H9 (cell line): ENCODE results near the gene CCSER1. TPM values are rescaled to one million over a fixed set of nuclear protein-coding genes. Genes with fewer than 3 reads are reported as not detected.

ENCODE experiments used
- DNase-seq: peaks from one replicate; pipeline ENCODE4 v3.0.0-alpha.2; 2017
- H2AFZ ChIP-seq: one replicate; pipeline ENCODE4 v1.6.1; 2013; ENCODE audit warnings: mild to moderate bottlenecking, low read length, control low read depth, moderate library complexity
- H2AK5ac ChIP-seq: 2 replicates; pipeline ENCODE4 v1.6.1; 2013; ENCODE audit warnings: low read length, control low read depth, mixed read lengths; ENCODE audit not compliant: insufficient read length
- H2BK120ac ChIP-seq: one replicate; pipeline ENCODE4 v1.6.1; 2013; ENCODE audit warnings: low read depth, mild to moderate bottlenecking, low read length, control low read depth, inconsistent platforms; ENCODE audit not compliant: poor library complexity, severe bottlenecking
- H2BK12ac ChIP-seq: 2 replicates; pipeline ENCODE4 v1.6.1; 2013; ENCODE audit warnings: low read length, control low read depth, mixed read lengths, low read depth; ENCODE audit not compliant: insufficient read length
- H2BK15ac ChIP-seq: 2 replicates; pipeline ENCODE4 v1.6.1; 2013; ENCODE audit warnings: low read depth, low read length, control low read depth
- H2BK20ac ChIP-seq: one replicate; pipeline ENCODE4 v1.6.1; 2013; ENCODE audit warnings: low read depth, mild to moderate bottlenecking, low read length, control low read depth, inconsistent platforms; ENCODE audit not compliant: poor library complexity, severe bottlenecking
- H2BK5ac ChIP-seq: 2 replicates; pipeline ENCODE4 v1.6.1; 2013; ENCODE audit warnings: low read length, control low read depth, mixed read lengths; ENCODE audit not compliant: insufficient read length
- H3K14ac ChIP-seq: 2 replicates; pipeline ENCODE4 v1.6.1; 2013; ENCODE audit warnings: low read length, control low read depth; ENCODE audit not compliant: insufficient read depth
- H3K18ac ChIP-seq: 2 replicates; pipeline ENCODE4 v1.6.1; 2013; ENCODE audit warnings: low read depth, mild to moderate bottlenecking, mixed read lengths, low read length, control low read depth; ENCODE audit not compliant: insufficient read length
- H3K23ac ChIP-seq: 2 replicates; pipeline ENCODE4 v1.6.1; 2013; ENCODE audit warnings: low read length, control low read depth, mixed read lengths, low read depth; ENCODE audit not compliant: insufficient read length
- H3K23me2 ChIP-seq: 2 replicates; pipeline ENCODE4 v1.6.1; 2013; ENCODE audit warnings: low read depth, mild to moderate bottlenecking, mixed read lengths, low read length, control low read depth; ENCODE audit not compliant: insufficient read length, poor library complexity, severe bottlenecking
- H3K27ac ChIP-seq: 2 replicates; pipeline ENCODE4 v1.5.1; 2013; ENCODE audit warnings: low read length, control low read depth, mixed read lengths, low read depth; ENCODE audit not compliant: insufficient read length
- H3K27me3 ChIP-seq: 2 replicates; pipeline ENCODE4 v1.6.1; 2013; ENCODE audit warnings: low read length, control low read depth, inconsistent platforms; ENCODE audit not compliant: insufficient read depth
- H3K4ac ChIP-seq: 2 replicates; pipeline ENCODE4 v1.6.1; 2013; ENCODE audit warnings: low read depth, mild to moderate bottlenecking, control low read depth, inconsistent platforms, low read length, moderate library complexity
- H3K4me1 ChIP-seq: 2 replicates; pipeline ENCODE4 v1.6.1; 2013; ENCODE audit warnings: low read length, control low read depth, inconsistent platforms; ENCODE audit not compliant: insufficient read depth
- H3K4me2 ChIP-seq: 2 replicates; pipeline ENCODE4 v1.6.1; 2013; ENCODE audit warnings: low read length, control low read depth, mixed read lengths; ENCODE audit not compliant: insufficient read length, insufficient read depth
- H3K56ac ChIP-seq: 2 replicates; pipeline ENCODE4 v1.6.1; 2013; ENCODE audit warnings: low read depth, mild to moderate bottlenecking, mixed read lengths, low read length, control low read depth; ENCODE audit not compliant: insufficient read length
- H3K79me1 ChIP-seq: 2 replicates; pipeline ENCODE4 v1.6.1; 2013; ENCODE audit warnings: low read depth, mild to moderate bottlenecking, moderate library complexity, low read length, control low read depth, inconsistent platforms; ENCODE audit not compliant: insufficient read depth, poor library complexity, severe bottlenecking
- H3K79me2 ChIP-seq: 2 replicates; pipeline ENCODE4 v1.6.1; 2013; ENCODE audit warnings: low read length, control low read depth, inconsistent platforms; ENCODE audit not compliant: insufficient read depth
- H3K9ac ChIP-seq: 2 replicates; pipeline ENCODE4 v1.6.1; 2013; ENCODE audit warnings: low read length, control low read depth, mixed read lengths; ENCODE audit not compliant: insufficient read length; ENCODE audit errors: extremely low read depth
- H3K9me3 ChIP-seq: one replicate; pipeline ENCODE4 v1.6.1; 2013; ENCODE audit warnings: low read depth, low read length, inconsistent platforms; ENCODE audit not compliant: control insufficient read depth
- H3T11ph ChIP-seq: one replicate; pipeline ENCODE4 v1.6.1; 2013; ENCODE audit warnings: mild to moderate bottlenecking, low read length, control low read depth, inconsistent platforms
- H4K20me1 ChIP-seq: one replicate; pipeline ENCODE4 v1.6.1; 2013; ENCODE audit not compliant: control insufficient read depth, insufficient read length, insufficient read depth
- H4K5ac ChIP-seq: 2 replicates; pipeline ENCODE4 v1.6.1; 2013; ENCODE audit warnings: low read depth, mild to moderate bottlenecking, mixed read lengths, low read length, control low read depth; ENCODE audit not compliant: insufficient read length
- H4K8ac ChIP-seq: replicated peaks from 2 replicates; pipeline ENCODE4 v1.6.1; 2013; ENCODE audit warnings: low read length, control low read depth, mixed read lengths, low read depth; ENCODE audit not compliant: insufficient read length
- H4K91ac ChIP-seq: 2 replicates; pipeline ENCODE4 v1.6.1; 2013; ENCODE audit warnings: low read depth, mild to moderate bottlenecking, moderate library complexity, mixed read lengths, low read length, control low read depth; ENCODE audit not compliant: insufficient read length
- H3K27ac Mint-ChIP-seq, 3 experiments: 2 replicates in 2 of 3; 3 replicates in 1 of 3; pipeline ENCODE4 v1.8.0; 2020 to 2021; ENCODE audit warnings: mixed read lengths in 3 of 3, mild to moderate bottlenecking in 1 of 3, moderate library complexity in 1 of 3
- H3K27me3 Mint-ChIP-seq: 2 replicates; pipeline ENCODE4 v1.8.0; 2021; ENCODE audit warnings: low read depth, mild to moderate bottlenecking, moderate library complexity, mixed read lengths
- H3K36me3 Mint-ChIP-seq, 3 experiments: 2 replicates in 2 of 3; 3 replicates in 1 of 3; pipeline ENCODE4 v1.8.0; 2020 to 2021; ENCODE audit warnings: low read depth in 3 of 3, mixed read lengths in 3 of 3; ENCODE audit not compliant: insufficient read depth in 1 of 3
- H3K4me1 Mint-ChIP-seq, 2 experiments: 2 replicates each; pipeline ENCODE4 v1.8.0; 2020; ENCODE audit warnings: mixed read lengths in 2 of 2
- H3K4me3 Mint-ChIP-seq, 2 experiments: 2 replicates in 1 of 2; 3 replicates in 1 of 2; pipeline ENCODE4 v1.8.0; 2020 to 2021; ENCODE audit warnings: mild to moderate bottlenecking in 2 of 2, mixed read lengths in 2 of 2, moderate library complexity in 1 of 2
- H3K9me3 Mint-ChIP-seq, 2 experiments: 2 replicates in 1 of 2; 3 replicates in 1 of 2; pipeline ENCODE4 v1.8.0; 2020; ENCODE audit warnings: mild to moderate bottlenecking in 2 of 2, mixed read lengths in 2 of 2, moderate library complexity in 1 of 2
- total RNA-seq: library from RNA; stranded (reverse); gene quantifications from 2 replicates; pipeline ENCODE4 v1.2.1, GENCODE V29; 2021
- TF ChIP-seq, protein P1 (sequence below): fragments of 200-600 bp; sonication (generic); conservative IDR thresholded peaks from 3 replicates; pipeline ENCODE4 v1.8.0; 2021; ENCODE audit warnings: antibody characterized with exemption, mild to moderate bottlenecking

CCSER1 gene
- total RNA-seq, 1 experiment from 2014 or later = 0.37 TPM

DNA sequence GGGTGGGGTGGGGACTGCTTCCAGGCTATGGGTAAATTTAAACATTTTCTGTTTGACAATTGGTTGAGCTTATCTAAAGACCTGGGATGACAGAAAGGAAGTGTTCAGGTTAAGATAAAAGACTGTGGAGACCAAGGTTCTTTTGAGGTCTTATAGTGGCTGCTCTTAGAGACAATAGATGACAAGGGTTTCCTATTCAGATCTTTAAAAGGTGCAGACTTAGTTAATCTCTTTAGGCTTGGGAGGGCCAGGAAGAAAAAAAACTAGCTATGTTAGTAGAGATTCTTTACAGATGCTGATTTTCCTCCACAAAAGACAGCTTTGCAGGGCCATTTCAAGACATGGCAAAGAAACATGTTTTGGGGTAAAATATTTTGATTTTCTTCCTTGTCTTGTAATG lies 972.5 kb downstream of the CCSER1 start:
- no peak overlapping the region for H3K18ac ChIP-seq
- TF ChIP-seq, protein P1, sequence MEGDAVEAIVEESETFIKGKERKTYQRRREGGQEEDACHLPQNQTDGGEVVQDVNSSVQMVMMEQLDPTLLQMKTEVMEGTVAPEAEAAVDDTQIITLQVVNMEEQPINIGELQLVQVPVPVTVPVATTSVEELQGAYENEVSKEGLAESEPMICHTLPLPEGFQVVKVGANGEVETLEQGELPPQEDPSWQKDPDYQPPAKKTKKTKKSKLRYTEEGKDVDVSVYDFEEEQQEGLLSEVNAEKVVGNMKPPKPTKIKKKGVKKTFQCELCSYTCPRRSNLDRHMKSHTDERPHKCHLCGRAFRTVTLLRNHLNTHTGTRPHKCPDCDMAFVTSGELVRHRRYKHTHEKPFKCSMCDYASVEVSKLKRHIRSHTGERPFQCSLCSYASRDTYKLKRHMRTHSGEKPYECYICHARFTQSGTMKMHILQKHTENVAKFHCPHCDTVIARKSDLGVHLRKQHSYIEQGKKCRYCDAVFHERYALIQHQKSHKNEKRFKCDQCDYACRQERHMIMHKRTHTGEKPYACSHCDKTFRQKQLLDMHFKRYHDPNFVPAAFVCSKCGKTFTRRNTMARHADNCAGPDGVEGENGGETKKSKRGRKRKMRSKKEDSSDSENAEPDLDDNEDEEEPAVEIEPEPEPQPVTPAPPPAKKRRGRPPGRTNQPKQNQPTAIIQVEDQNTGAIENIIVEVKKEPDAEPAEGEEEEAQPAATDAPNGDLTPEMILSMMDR = no peak
- peak overlapping the region in 1 of 3 experiments; percentile 82; a peak in 1 of 7 replicates for H3K27ac Mint-ChIP-seq

More for the DNA sequence above, 972.5 kb downstream of the CCSER1 start:
- Histone ChIP-seq H2AFZ (no peak overlapping the region), H4K8ac (no peak overlapping the region), H3K9me3 (peaks cover 4% of the 10 kb centered on the region), H3K27ac (no peak overlapping the region), H3K14ac (no peak overlapping the region), H4K5ac (no peak overlapping the region), H2BK15ac (no peak overlapping the region), H3T11ph (no peak overlapping the region), H2BK5ac (no peak overlapping the region), H3K4ac (no peak overlapping the region), H3K4me2 (no peak overlapping the region), H4K20me1 (no peaks in the 10 kb centered on the region), H3K9ac (no peak overlapping the region), H3K4me1 (no peaks in the 10 kb centered on the region), H3K79me1 (no peaks in the 10 kb centered on the region), H3K23me2 (no peaks in the 10 kb centered on the region), H4K91ac (no peak overlapping the region), H3K27me3 (no peaks in the 10 kb centered on the region), H2AK5ac (no peak overlapping the region), H3K23ac (no peak overlapping the region), H3K56ac (no peak overlapping the region), H2BK20ac (no peak overlapping the region), H2BK120ac (no peak overlapping the region), H2BK12ac (no peak overlapping the region), H3K79me2 (no peaks in the 10 kb centered on the region)
- no peak overlapping the region for H3K4me3 Mint-ChIP-seq
- peaks cover 35 to 50% (median 40%) of the 10 kb centered on the region in 3 experiments for H3K36me3 Mint-ChIP-seq
- peaks cover 2% of the 10 kb centered on the region; the same call in 1 of the 2 replicates for H3K27me3 Mint-ChIP-seq
- peaks cover 44 to 45% of the 10 kb centered on the region in 2 experiments for H3K9me3 Mint-ChIP-seq
- peaks cover 12 to 21% of the 10 kb centered on the region in 2 experiments for H3K4me1 Mint-ChIP-seq
- DNase-seq = no peak
